ENCODE measurements around the gene UVRAG.
A peak's percentile ranks its signal among the peaks of the same experiment; 100 is the strongest.
"Not testable (repeated sequence)": the region's sequence is repeated elsewhere in the genome, so short reads cannot be mapped to it uniquely, and the experiment has no call there.

The UVRAG gene

DNA sequence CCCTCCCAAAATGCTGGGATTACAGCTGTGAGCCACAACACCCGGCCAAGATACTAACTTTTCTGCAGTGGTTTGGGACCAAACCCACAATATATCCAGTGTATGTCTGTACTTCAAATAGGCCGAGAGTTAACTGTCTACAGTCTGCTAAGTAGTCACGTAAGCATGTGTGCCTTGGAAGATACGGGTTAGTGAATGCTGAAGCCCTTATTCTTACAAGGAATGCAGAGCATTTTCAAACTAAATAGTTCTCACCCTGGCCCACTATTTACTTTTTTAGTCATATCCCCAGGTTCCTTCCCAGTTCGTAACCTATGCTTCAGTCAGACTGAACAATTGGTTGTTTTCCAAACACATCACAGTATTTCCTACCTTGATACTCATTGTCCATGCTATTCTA lies 215.3 kb downstream of the UVRAG start:
- no peak for DNase-seq

GRCh38 chr11:76030968-76031590 lies 216.1 kb downstream of the UVRAG start:
- no peak for DNase-seq

GRCh38 chr11:76033699-76034098 lies 218.7 kb downstream of the UVRAG start:
- no peak for DNase-seq

GRCh38 chr11:76035020-76035419 lies 220.0 kb downstream of the UVRAG start:
- no peak for DNase-seq

GRCh38 chr11:76038608-76039007 lies 223.6 kb downstream of the UVRAG start:
- no peak for DNase-seq

GRCh38 chr11:76041208-76041607 lies 226.2 kb downstream of the UVRAG start:
- no peak for DNase-seq

GRCh38 chr11:76044750-76045320 lies 229.8 kb downstream of the UVRAG start:
- no peak for DNase-seq

GRCh38 chr11:76047231-76047630 lies 232.2 kb downstream of the UVRAG start:
- no peak for DNase-seq

- no peak for DNase-seq
These were observed 232.8 kb downstream of the UVRAG start for GRCh38 chr11:76047766-76048165.

GRCh38 chr11:76048763-76049162 lies 233.8 kb downstream of the UVRAG start:
- DNase-seq = no peak

DNA sequence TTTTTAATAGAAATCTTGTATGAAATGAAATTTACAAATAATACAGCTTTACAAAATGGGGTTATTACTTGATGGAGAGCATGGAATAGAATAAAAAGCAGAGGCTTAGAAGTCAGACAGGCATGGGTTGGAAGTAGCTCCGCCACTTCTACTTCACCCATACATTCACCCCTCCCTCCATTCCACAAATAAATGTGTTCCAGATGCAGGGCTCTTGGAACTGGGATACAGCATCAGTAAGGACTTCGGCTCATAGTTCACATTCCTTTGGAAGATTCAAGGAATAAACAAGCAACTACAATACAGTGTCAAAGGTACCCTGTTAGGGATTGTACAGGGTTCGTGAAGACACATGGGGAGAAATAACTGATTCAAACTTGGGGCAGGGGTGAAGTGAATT lies 234.5 kb downstream of the UVRAG start:
- no peak for DNase-seq

- no peak for DNase-seq
These were observed 236.9 kb downstream of the UVRAG start for GRCh38 chr11:76051937-76052336.

DNA sequence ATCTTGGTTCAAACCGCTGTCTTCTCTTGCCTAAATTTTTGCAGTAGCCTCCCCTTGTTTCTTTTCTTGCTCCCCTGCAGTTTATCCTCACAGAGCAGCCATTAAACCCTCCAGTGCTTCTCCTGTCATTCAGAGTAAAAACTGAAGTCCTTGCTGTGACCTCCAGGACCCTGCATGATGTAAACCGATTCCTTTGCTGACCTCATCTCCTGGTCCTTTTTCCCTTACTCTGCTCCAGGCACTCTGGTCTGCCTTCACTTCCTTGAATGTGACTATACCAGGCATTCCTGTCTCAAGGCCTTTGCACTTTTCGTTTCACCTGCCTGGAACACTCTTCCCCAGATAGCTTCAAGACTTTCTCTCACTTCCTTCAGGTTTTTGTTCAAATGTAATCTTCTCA lies 239.3 kb downstream of the UVRAG start:
- no peak for DNase-seq

GRCh38 chr11:76056876-76057275 lies 241.9 kb downstream of the UVRAG start:
- no peak for DNase-seq

DNA sequence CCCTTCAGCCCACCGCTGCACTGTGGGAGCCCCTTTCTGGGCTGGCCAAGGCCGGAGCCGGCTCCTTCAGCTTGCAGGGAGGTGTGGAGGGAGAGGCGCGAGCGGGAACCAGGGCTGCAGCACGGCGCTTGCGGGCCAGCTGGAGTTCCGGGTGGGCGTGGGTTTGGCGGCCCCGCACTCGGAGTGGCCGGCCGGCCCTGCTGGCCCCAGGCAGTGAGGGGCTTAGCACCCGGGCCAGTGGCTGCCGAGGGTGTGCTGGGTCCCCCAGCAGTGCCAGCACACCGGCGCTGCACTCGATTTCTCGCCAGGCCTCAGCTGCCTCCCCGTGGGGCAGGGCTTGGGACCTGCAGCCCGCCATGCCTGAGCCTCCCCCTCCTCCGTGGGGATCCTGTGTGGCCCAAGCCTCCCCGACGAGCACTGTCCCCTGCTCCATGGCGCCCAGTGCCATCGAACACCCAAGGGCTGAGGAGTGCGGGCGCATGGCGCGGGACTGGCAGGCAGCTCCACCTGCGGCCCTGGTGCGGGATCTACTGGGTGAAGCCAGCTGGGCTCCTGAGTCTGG lies 245.5 kb downstream of the UVRAG start:
- DNase-seq = not testable (repeated sequence)

- no peak for DNase-seq
These were observed 247.7 kb downstream of the UVRAG start for GRCh38 chr11:76062733-76063132.

- no peak for DNase-seq
These were observed 249.2 kb downstream of the UVRAG start for GRCh38 chr11:76064192-76064591.

DNA sequence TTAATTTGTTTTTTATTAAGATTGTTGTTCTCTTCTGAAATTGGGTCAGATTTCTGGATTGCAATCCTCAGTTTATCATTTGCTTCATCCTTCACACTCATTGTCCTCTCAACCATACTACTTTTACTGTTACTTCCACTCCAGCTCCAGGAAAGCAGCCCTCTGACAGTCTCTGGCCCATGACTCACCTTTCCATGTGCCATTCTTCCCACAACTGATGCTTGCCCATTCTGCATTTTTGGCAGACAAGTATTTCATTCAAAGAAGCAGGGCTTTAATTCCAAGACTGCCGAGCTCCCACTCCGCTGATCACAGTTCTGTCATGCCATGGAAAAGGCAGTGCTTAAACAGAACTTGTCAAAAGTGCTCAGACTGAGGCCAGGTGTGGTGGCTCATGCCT lies 252.1 kb downstream of the UVRAG start:
- no peak for DNase-seq

DNA sequence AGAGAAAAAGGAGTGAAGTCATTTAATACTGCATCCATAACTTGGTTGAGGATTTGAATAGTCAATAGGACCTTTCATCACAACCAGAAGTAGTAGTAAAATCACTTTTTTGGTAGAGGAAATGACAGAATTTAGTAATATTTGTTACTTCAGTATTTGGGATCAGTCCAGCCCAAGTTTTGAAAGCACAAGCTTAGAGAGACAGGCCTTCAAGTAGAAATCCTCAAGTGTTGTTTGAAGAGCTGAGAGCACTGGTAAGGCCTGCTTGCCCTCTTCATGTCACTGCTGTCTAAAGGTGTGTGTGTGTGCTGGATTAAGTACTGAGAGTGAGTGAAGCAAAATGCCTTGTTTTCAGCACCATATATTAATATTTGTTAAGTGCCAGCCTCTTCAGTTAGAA lies 254.0 kb downstream of the UVRAG start:
- no peak for DNase-seq

DNA sequence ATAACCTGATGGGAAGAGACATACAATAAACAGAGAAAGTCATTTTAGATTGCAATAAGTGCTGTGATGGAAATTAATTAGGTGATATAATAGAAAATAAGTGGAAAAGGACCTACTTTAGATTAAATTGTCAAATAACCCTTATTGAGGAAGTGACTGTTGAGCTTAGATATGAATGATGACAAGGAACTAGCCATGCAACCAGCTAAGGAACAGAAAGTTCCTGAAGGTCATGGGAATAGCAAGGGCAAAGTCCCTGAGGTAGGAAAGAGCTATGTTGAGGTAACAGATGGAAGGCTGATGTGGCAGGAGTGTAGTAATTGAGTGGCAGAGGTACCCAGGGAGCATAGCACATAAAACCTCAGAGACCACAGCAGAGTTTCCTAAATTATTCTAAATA lies 256.1 kb downstream of the UVRAG start:
- DNase-seq = no peak

DNA sequence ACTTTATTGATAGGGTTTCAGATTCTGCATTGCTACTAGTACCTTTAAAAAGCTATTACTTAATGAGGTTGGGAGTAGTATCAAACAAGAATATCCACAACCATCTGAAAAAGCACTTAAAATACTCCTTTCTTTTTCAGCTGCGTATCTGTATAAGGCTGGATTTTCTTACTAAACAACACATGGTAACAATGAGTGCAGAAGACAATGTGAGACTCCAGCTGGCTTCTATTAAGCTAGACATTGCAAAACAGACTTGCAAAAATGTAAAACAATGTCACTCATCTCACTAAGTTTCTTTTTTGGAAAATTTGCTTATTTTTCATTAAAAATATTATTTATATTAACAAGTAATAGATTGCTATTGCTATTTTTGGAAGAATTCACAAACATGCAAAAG lies 258.7 kb downstream of the UVRAG start:
- DNase-seq = no peak

GRCh38 chr11:76074148-76075095 lies 259.4 kb downstream of the UVRAG start:
- DNase-seq = peak; percentile 52

DNA sequence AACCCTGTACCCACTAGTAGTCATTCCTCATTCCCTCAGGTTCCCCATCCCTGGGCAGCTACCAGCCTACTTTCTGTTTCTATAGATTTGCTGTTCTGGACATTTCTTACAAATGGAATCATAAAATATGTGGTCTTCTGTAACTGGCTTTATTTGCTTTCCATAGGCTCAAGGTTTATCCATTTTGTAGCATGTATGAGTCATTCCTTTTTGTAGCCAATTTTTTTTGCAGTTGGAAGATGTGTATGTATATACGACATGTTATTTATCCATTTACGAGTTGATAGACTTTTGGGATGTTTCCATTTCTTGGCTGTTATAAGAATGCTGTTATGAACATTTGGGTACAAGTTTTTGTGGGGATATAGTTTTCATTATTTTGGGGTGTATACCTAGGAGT lies 260.7 kb downstream of the UVRAG start:
- DNase-seq = no peak

GRCh38 chr11:76076253-76076652 lies 261.2 kb downstream of the UVRAG start:
- DNase-seq = not testable (repeated sequence)
